Measurements from ENCODE around the gene KRTAP10-10.
"Not testable (repeated sequence)": the region's sequence is repeated elsewhere in the genome, so short reads cannot be mapped to it uniquely, and the experiment has no call there.

The KRTAP10-10 gene

GRCh38 chr21:44618909-44619308 is 18.2 kb upstream of the KRTAP10-10 start:
- no peak for DNase-seq (ENCODE audit: extremely low read depth, low read depth)
- no peak for TF ChIP-seq CTCF (IDR thresholded peaks at IDR 0.05; ENCODE audit: low read depth, low read length, missing control alignments)

GRCh38 chr21:44619886-44620285 is 17.3 kb upstream of the KRTAP10-10 start:
- no peak overlapping the region for H3K4me3 ChIP-seq (replicated peaks; ENCODE audit: low read depth, low read length)
- no peak for DNase-seq (ENCODE audit: extremely low read depth, low read depth)
- TF ChIP-seq CTCF (IDR thresholded peaks at IDR 0.05; ENCODE audit: low read depth, low read length, missing control alignments), result no peak

More at GRCh38 chr21:44618909-44619308, 18.2 kb upstream of the KRTAP10-10 start:
- no peak overlapping the region for H3K4me3 ChIP-seq (replicated peaks; ENCODE audit: low read depth, low read length)

GRCh38 chr21:44623575-44623974 is 13.6 kb upstream of the KRTAP10-10 start:
- no peak for DNase-seq (ENCODE audit: extremely low read depth, low read depth)
- no peak for TF ChIP-seq CTCF (IDR thresholded peaks at IDR 0.05; ENCODE audit: low read depth, low read length, missing control alignments)
- no peak overlapping the region for H3K4me3 ChIP-seq (replicated peaks; ENCODE audit: low read depth, low read length)

- no peak overlapping the region for H3K4me3 ChIP-seq (replicated peaks; ENCODE audit: low read depth, low read length)
- DNase-seq (ENCODE audit: extremely low read depth, low read depth), result no peak
- no peak for TF ChIP-seq CTCF (IDR thresholded peaks at IDR 0.05; ENCODE audit: low read depth, low read length, missing control alignments)
Measured at GRCh38 chr21:44625756-44626155, 11.4 kb upstream of the KRTAP10-10 start.

GRCh38 chr21:44626262-44626661 is 10.9 kb upstream of the KRTAP10-10 start:
- H3K4me3 ChIP-seq (replicated peaks; ENCODE audit: low read depth, low read length), result no peak overlapping the region
- no peak for DNase-seq (ENCODE audit: extremely low read depth, low read depth)
- no peak for TF ChIP-seq CTCF (IDR thresholded peaks at IDR 0.05; ENCODE audit: low read depth, low read length, missing control alignments)

GRCh38 chr21:44626673-44627143 is 10.4 kb upstream of the KRTAP10-10 start, which contains the start of gene KRTAP10-9:
Gene KRTAP10-9, plus strand, starts transcription at chr21:44627093. Its CDS starts 79 bp downstream, at chr21:44627172.
- no peak for TF ChIP-seq CTCF (IDR thresholded peaks at IDR 0.05; ENCODE audit: low read depth, low read length, missing control alignments)
- DNase-seq (ENCODE audit: extremely low read depth, low read depth), result no peak
- no peak within 1 kb of the TSS for H3K4me3 ChIP-seq (replicated peaks; ENCODE audit: low read depth, low read length)

GRCh38 chr21:44627181-44627822 is 9.9 kb upstream of the KRTAP10-10 start:
- DNase-seq (ENCODE audit: extremely low read depth, low read depth); H3K4me3 ChIP-seq (replicated peaks; ENCODE audit: low read depth, low read length): not testable (repeated sequence)

- not testable (repeated sequence) for H3K4me3 ChIP-seq (replicated peaks; ENCODE audit: low read depth, low read length); DNase-seq (ENCODE audit: extremely low read depth, low read depth)
Measured at GRCh38 chr21:44627831-44628233, 9.3 kb upstream of the KRTAP10-10 start.

Measured in HFF-Myc (cell line).